GM18951 (cell line): Measurements from ENCODE around the gene SPTAN1.
"Not testable (repeated sequence)": the region's sequence is repeated elsewhere in the genome, so short reads cannot be mapped to it uniquely, and the experiment has no call there.

Source experiments
- POLR2A ChIP-seq: IDR thresholded peaks from 4 replicates; pipeline ENCODE4 v1.6.1; 2011; ENCODE audit warnings: mild to moderate bottlenecking; ENCODE audit not compliant: insufficient read length, insufficient read depth; ENCODE audit errors: extremely low read depth
- in situ Hi-C: fragments of 300-500 bp; cut with MboI; formaldehyde crosslinking; loops from one replicate; pipeline ENCODE4 v1.12.0; 2022; ENCODE audit warnings: low sequenced_read_pairs, mixed read lengths, inconsistent platforms; ENCODE audit not compliant: unreplicated experiment

SPTAN1 gene

GRCh38 chr9:128552153-128552743 lies at the start of gene SPTAN1:
TSS of gene SPTAN1 (plus strand) at chr9:128552587. CDS start at chr9:128566741, 14,154 bp downstream.
- in situ Hi-C loops: no loop called here
- TF ChIP-seq POLR2A: peak; percentile 100

- in situ Hi-C loops: not testable (repeated sequence)
Observed at GRCh38 chr9:128503415-128503825, 49.0 kb upstream of the SPTAN1 start.

GRCh38 chr9:128503870-128504269 lies 48.5 kb upstream of the SPTAN1 start:
- in situ Hi-C loops: no loop called here
- TF ChIP-seq POLR2A: no peak

- in situ Hi-C loops: no loop called here
Observed at GRCh38 chr9:128504485-128505413, 47.6 kb upstream of the SPTAN1 start, which contains the start of gene GLE1. TSS of gene GLE1 (plus strand) at chr9:128504719. CDS start at chr9:128504806, 87 bp downstream.

GRCh38 chr9:128505414-128505765 lies 47.0 kb upstream of the SPTAN1 start:
- in situ Hi-C loops: no loop called here
- no peak for TF ChIP-seq POLR2A

More at GRCh38 chr9:128504485-128505413, 47.6 kb upstream of the SPTAN1 start, which contains the start of gene GLE1:
- peak; percentile 89 for TF ChIP-seq POLR2A

- in situ Hi-C loops: not testable (repeated sequence)
Observed at GRCh38 chr9:128505906-128506305, 46.5 kb upstream of the SPTAN1 start.

- TF ChIP-seq POLR2A: no peak
- in situ Hi-C loops: no loop called here
Observed at GRCh38 chr9:128512820-128513219, 39.6 kb upstream of the SPTAN1 start.

GRCh38 chr9:128521956-128522355 lies 30.4 kb upstream of the SPTAN1 start:
- TF ChIP-seq POLR2A: no peak
- in situ Hi-C loops: no loop called here

GRCh38 chr9:128523199-128523925 lies 29.0 kb upstream of the SPTAN1 start:
- in situ Hi-C loops: no loop called here
- no peak for TF ChIP-seq POLR2A

GRCh38 chr9:128526720-128527119 lies 25.7 kb upstream of the SPTAN1 start:
- in situ Hi-C loops: no loop called here
- no peak for TF ChIP-seq POLR2A

- in situ Hi-C loops: no loop called here
- TF ChIP-seq POLR2A: no peak
Observed at GRCh38 chr9:128528445-128529160, 23.8 kb upstream of the SPTAN1 start.

GRCh38 chr9:128529191-128529590 lies 23.2 kb upstream of the SPTAN1 start:
- TF ChIP-seq POLR2A: no peak
- in situ Hi-C loops: no loop called here

- TF ChIP-seq POLR2A: no peak
- in situ Hi-C loops: no loop called here
Observed at GRCh38 chr9:128532581-128532980, 19.8 kb upstream of the SPTAN1 start.
